HG03521 (cell line): ENCODE results near the gene ANKRD31.

Source experiments
- ATAC-seq: cut with Tn5 transposase; IDR thresholded peaks from one replicate; pipeline ENCODE4 v1.9.1; 2021; ENCODE audit warnings: mild to moderate bottlenecking, moderate library complexity; ENCODE audit not compliant: unreplicated experiment

ANKRD31 gene

GRCh38 chr5:75059912-75060545 is 176.6 kb downstream of the ANKRD31 start:
- ATAC-seq, result no peak

- ATAC-seq, result no peak
Measured at GRCh38 chr5:75058986-75059535, 177.6 kb downstream of the ANKRD31 start.

GRCh38 chr5:75057561-75057960 is 179.1 kb downstream of the ANKRD31 start:
- no peak for ATAC-seq

GRCh38 chr5:75055727-75056144 is 180.9 kb downstream of the ANKRD31 start:
- ATAC-seq, result no peak

- ATAC-seq, result no peak
Measured at GRCh38 chr5:75054134-75054930, 182.3 kb downstream of the ANKRD31 start.

- no peak for ATAC-seq
Measured at GRCh38 chr5:75053304-75054133, 183.2 kb downstream of the ANKRD31 start.

GRCh38 chr5:75053054-75053303 is 183.7 kb downstream of the ANKRD31 start:
- ATAC-seq, result no peak

GRCh38 chr5:75052192-75053053 is 184.3 kb downstream of the ANKRD31 start, which contains the start of gene GCNT4:
Gene GCNT4, minus strand, starts transcription at chr5:75052558. Its CDS starts 22,521 bp downstream, at chr5:75030037.
- no peak for ATAC-seq

GRCh38 chr5:75051217-75051751 is 185.4 kb downstream of the ANKRD31 start:
- ATAC-seq, result no peak

GRCh38 chr5:75050415-75050814 is 186.3 kb downstream of the ANKRD31 start:
- no peak for ATAC-seq

GRCh38 chr5:75049456-75050351 is 187.0 kb downstream of the ANKRD31 start:
- no peak for ATAC-seq

- peak; percentile 55 for ATAC-seq
Measured at GRCh38 chr5:75048457-75048953, 188.2 kb downstream of the ANKRD31 start.

GRCh38 chr5:75047356-75047755 is 189.3 kb downstream of the ANKRD31 start:
- ATAC-seq, result no peak

GRCh38 chr5:75046366-75047142 is 190.1 kb downstream of the ANKRD31 start:
- no peak for ATAC-seq

- no peak for ATAC-seq
Measured at GRCh38 chr5:75045071-75045470, 191.6 kb downstream of the ANKRD31 start.

- no peak for ATAC-seq
Measured at GRCh38 chr5:75044406-75044805, 192.3 kb downstream of the ANKRD31 start.

GRCh38 chr5:75043633-75044264 is 192.9 kb downstream of the ANKRD31 start:
- ATAC-seq, result no peak

GRCh38 chr5:75042522-75042921 is 194.2 kb downstream of the ANKRD31 start:
- no peak for ATAC-seq
